ENCODE data around the gene EXT2.

DNA sequence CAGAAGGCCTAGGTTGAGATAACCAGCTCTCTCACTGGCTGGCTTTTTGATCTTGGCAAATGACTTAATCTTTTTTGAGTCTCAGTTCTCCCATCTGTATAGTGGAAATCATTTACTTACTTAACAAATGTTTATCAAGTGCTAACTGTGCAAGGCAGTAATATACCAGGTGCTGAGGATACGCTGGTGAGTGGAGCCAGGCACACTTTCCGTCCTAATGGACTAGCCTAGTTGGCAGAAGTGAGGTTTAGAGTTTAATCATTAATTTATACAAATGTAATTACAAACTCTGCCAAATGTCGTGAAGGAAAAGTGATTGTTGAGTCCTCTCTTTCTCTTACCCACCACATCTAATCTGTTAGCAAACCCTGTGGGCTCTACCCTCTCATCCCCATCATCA, 33.3 kb downstream of the EXT2 start:
- TF ChIP-seq EZH2 (IDR thresholded peaks at IDR 0.05; ENCODE audit: insufficient read depth, poor library complexity, severe bottlenecking) (no peak), EZH2phosphoT487 (IDR thresholded peaks at IDR 0.05; ENCODE audit: insufficient read depth, low read depth) (no peak)
